ENCODE measurements around the gene MAGEB2.

Gene MAGEB2

DNA sequence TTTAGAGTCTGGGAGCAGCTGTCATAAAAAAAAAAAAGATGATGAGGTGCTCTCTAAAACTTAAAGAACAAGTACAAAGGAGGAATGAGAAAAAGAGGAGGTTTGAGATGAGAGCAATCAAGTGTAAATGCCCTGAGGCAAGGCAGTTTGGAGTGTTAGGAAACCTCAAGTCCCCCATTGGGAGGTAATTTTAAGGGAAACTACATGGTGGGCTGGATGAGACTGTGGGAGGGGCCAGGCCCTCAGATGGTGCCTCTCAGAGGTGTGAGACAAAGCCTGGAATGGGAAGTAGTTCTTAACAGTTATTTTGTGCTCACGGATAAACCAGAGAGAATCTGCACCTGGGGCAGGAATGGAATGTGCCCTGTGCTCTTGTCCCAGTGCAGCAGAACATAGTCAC lies 13.2 kb downstream of the MAGEB2 start:
- Histone ChIP-seq H3K27ac (ENCODE audit: low read depth, low read length) (no peak overlapping the region), H3K4me1 (ENCODE audit: insufficient read depth, low read length) (no peaks in the 10 kb centered on the region), H3K4me3 (ENCODE audit: low read depth in 1 of 2, low read length in 2 of 2) (no peak overlapping the region), H3K27me3 (ENCODE audit: control insufficient read depth in 1 of 2, insufficient read depth in 2 of 2, low read length in 2 of 2) (no peaks in the 10 kb centered on the region), H3K9ac (ENCODE audit: low read length) (no peak overlapping the region), H3K36me3 (ENCODE audit: insufficient read depth, low read length) (no peaks in the 10 kb centered on the region), H3K9me3 (ENCODE audit: low read length) (no peaks in the 10 kb centered on the region)

DNA sequence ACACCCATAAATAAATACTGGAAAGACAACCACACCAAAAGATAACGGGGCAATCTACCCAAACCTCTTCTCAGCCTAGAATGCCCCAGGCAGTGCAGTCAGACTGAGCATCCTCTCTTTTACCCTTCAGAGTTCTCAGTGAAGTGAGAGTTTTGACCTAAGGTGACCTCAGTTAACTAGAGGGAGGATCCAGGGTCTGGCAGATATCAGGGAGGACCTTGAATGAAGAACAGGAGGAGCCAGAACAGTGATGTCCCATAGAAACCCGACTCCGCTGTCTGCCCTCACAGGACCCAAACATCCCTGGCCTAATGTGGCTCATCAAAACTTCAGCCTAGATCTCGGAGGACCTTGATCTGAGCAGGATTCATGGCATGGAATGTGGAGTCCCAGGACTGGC lies 15.0 kb downstream of the MAGEB2 start, which contains the start of gene MAGEB3:
Gene MAGEB3 (plus strand): TSS at position 263 of the 400 bp plus-strand sequence. CDS start 5,268 bp downstream, outside the sequence.
- Histone ChIP-seq H3K36me3 (ENCODE audit: insufficient read depth, low read length) (no peaks in the 10 kb centered on the region), H3K27me3 (ENCODE audit: control insufficient read depth in 1 of 2, insufficient read depth in 2 of 2, low read length in 2 of 2) (no peaks in the 10 kb centered on the region), H3K4me3 (ENCODE audit: low read depth in 1 of 2, low read length in 2 of 2) (no peak within 1 kb of the TSS), H3K4me1 (ENCODE audit: insufficient read depth, low read length) (no peaks in the 10 kb centered on the region), H3K27ac (ENCODE audit: low read depth, low read length) (no peak within 1 kb of the TSS), H3K9ac (ENCODE audit: low read length) (no peak within 1 kb of the TSS), H3K9me3 (ENCODE audit: low read length) (no peaks in the 10 kb centered on the region)

DNA sequence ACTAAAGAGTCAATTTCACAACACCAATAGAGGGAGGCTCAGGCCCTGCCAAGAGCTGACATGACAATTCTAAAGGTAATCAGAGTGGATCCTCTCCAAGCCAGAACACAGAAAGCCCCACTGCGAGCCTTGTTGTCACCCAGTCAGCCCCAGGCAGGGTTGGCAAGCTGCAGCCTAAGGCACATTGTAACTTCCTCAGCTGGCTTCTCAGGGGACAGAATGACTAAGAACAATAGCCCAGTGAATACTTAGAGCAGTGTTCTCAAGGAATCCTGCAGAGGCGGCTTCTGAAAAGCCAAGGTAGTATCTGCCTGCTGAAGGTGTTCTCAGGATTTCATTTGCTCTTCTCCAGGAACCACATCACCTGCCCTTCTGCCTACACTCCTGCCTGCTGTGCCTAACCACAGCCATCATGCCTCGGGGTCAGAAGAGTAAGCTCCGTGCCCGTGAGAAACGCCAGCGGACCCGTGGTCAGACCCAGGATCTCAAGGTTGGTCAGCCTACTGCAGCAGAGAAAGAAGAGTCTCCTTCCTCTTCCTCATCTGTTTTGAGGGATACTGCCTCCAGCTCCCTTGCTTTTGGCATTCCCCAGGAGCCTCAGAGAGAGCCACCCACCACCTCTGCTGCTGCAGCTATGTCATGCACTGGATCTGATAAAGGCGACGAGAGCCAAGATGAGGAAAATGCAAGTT lies 26.5 kb downstream of the MAGEB2 start, which contains the start of gene MAGEB4:
Gene MAGEB4 (plus strand): TSS at position 277 of the 692 bp plus-strand sequence. CDS start 136 bp downstream, at position 413.
- no peaks in the 10 kb centered on the region for H3K4me1 ChIP-seq (ENCODE audit: insufficient read depth, low read length)
- no peak within 1 kb of the TSS for H3K4me3 ChIP-seq (ENCODE audit: low read depth in 1 of 2, low read length in 2 of 2)
- no peak within 1 kb of the TSS for H3K27ac ChIP-seq (ENCODE audit: low read depth, low read length)
- no peaks in the 10 kb centered on the region for H3K27me3 ChIP-seq (ENCODE audit: control insufficient read depth in 1 of 2, insufficient read depth in 2 of 2, low read length in 2 of 2)
- H3K36me3 ChIP-seq (ENCODE audit: insufficient read depth, low read length), result no peaks in the 10 kb centered on the region
- H3K9ac ChIP-seq (ENCODE audit: low read length), result no peak within 1 kb of the TSS
- no peaks in the 10 kb centered on the region for H3K9me3 ChIP-seq (ENCODE audit: low read length)

DNA sequence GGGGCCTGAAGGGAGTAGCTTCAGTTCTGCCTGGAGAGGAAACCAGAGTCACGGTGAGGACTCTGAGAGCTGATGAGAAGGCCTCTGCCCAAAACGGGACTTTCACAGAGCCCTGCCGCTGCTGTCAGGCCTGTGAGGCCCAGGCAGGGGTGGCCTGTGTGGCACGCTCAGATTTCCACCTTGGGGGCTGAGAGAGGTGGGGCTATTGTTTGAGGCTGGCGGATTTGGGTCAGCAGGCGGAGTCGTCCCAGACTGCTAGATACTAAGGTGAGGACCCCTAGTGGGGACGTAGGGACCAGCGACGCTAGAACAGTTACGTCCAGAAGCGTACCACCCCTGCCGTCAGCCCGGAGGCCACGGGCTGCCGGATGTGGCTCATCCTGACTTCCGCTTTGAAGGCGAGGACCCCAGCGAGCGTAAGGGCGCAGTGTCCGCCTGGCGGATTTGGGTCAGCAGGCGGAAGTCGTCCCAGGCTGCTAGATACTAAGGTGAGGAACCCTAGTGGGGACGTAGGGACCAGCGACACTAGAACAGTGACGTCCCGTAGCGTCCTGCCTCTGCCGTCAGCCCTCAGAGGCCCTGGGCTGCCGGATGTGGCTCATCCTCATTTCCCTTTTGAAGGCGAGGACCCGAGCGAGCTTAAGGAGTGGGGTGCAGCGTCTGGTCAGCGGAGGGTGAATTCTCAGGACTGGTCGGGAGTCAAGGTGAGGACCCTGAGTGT lies 31.6 kb downstream of the MAGEB2 start, which contains the start of gene MAGEB1:
Gene MAGEB1 (plus strand): TSS at position 378 of the 721 bp plus-strand sequence. CDS start 3,348 bp downstream, outside the sequence.
- Histone ChIP-seq H3K36me3 (ENCODE audit: insufficient read depth, low read length) (no peaks in the 10 kb centered on the region), H3K27ac (ENCODE audit: low read depth, low read length) (no peak within 1 kb of the TSS), H3K4me1 (ENCODE audit: insufficient read depth, low read length) (no peaks in the 10 kb centered on the region), H3K9ac (ENCODE audit: low read length) (no peak within 1 kb of the TSS), H3K27me3 (ENCODE audit: control insufficient read depth in 1 of 2, insufficient read depth in 2 of 2, low read length in 2 of 2) (no peaks in the 10 kb centered on the region), H3K4me3 (ENCODE audit: low read depth in 1 of 2, low read length in 2 of 2) (no peak within 1 kb of the TSS), H3K9me3 (ENCODE audit: low read length) (no peaks in the 10 kb centered on the region)

DNA sequence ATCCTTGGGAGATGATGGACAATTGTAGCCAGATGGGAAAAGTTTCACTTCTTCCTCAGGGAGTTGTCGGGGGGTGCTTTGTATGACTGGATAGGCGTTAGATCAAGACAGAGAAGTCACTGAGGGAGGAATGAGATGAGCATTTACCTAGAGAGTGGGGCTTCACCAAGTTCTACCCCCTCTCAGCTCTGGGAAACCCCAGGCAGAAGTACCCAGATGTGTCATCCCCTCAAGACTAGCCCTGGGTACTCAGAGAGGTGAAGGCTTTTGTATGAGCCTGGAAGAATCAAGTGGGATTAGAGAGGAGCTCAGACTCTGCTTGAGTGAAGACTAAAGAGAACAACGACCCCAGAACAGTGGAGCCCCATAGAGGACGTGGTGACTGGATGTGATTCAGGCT lies 33.5 kb downstream of the MAGEB2 start:
- H3K27ac ChIP-seq (ENCODE audit: low read depth, low read length), result no peak overlapping the region
- H3K36me3 ChIP-seq (ENCODE audit: insufficient read depth, low read length), result no peaks in the 10 kb centered on the region
- no peak overlapping the region for H3K4me3 ChIP-seq (ENCODE audit: low read depth in 1 of 2, low read length in 2 of 2)
- H3K4me1 ChIP-seq (ENCODE audit: insufficient read depth, low read length), result no peaks in the 10 kb centered on the region
- H3K9ac ChIP-seq (ENCODE audit: low read length), result no peak overlapping the region
- H3K27me3 ChIP-seq (ENCODE audit: control insufficient read depth in 1 of 2, insufficient read depth in 2 of 2, low read length in 2 of 2), result no peaks in the 10 kb centered on the region
- no peaks in the 10 kb centered on the region for H3K9me3 ChIP-seq (ENCODE audit: low read length)

DNA sequence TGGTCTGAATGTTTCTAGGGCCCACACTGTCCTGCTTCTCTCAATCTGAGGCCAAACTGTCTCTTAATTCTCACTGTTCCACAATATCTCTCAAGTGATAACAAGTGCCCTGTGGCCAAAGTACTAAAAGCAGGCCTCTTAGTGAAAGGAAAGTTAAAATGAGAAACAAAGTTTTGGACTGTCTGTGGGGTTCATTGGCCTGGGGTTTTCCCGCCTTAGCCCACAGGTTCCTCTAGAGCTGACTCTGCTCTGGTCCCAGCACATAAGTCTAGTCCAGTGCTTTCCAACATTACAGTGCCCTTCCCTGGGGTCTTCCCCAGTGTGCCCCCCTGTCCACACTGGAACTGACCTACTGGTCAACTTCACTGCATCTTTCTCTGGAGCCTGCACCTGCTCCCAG lies 37.9 kb downstream of the MAGEB2 start:
- no peak overlapping the region for H3K9ac ChIP-seq (ENCODE audit: low read length)
- no peaks in the 10 kb centered on the region for H3K27me3 ChIP-seq (ENCODE audit: control insufficient read depth in 1 of 2, insufficient read depth in 2 of 2, low read length in 2 of 2)
- no peaks in the 10 kb centered on the region for H3K4me1 ChIP-seq (ENCODE audit: insufficient read depth, low read length)
- no peaks in the 10 kb centered on the region for H3K36me3 ChIP-seq (ENCODE audit: insufficient read depth, low read length)
- H3K4me3 ChIP-seq (ENCODE audit: low read depth in 1 of 2, low read length in 2 of 2), result no peak overlapping the region
- H3K9me3 ChIP-seq (ENCODE audit: low read length), result no peaks in the 10 kb centered on the region
- no peak overlapping the region for H3K27ac ChIP-seq (ENCODE audit: low read depth, low read length)

DNA sequence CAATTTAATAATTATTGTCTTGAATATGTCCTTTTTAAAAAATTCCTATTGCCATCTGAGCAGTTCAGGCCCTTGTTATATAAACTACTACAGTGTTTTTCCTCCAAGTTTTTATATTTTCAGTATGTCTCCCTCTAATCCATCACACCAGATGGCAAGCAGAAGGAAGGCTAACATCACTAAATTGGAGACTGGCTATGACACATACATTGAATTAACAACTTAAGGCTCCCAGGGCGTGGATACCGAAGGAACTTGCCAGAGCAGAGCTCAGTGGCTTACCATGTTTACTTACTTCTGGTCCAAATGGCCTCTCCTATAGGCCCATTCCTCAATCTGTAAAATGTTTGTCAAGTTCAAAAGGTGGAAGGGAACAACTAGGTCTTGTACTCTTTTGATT lies 44.6 kb downstream of the MAGEB2 start:
- Histone ChIP-seq H3K27me3 (ENCODE audit: control insufficient read depth in 1 of 2, insufficient read depth in 2 of 2, low read length in 2 of 2) (no peaks in the 10 kb centered on the region), H3K9ac (ENCODE audit: low read length) (no peak overlapping the region), H3K27ac (ENCODE audit: low read depth, low read length) (no peak overlapping the region), H3K36me3 (ENCODE audit: insufficient read depth, low read length) (no peaks in the 10 kb centered on the region), H3K4me1 (ENCODE audit: insufficient read depth, low read length) (no peaks in the 10 kb centered on the region), H3K9me3 (ENCODE audit: low read length) (no peaks in the 10 kb centered on the region), H3K4me3 (ENCODE audit: low read depth in 1 of 2, low read length in 2 of 2) (no peak overlapping the region)

DNA sequence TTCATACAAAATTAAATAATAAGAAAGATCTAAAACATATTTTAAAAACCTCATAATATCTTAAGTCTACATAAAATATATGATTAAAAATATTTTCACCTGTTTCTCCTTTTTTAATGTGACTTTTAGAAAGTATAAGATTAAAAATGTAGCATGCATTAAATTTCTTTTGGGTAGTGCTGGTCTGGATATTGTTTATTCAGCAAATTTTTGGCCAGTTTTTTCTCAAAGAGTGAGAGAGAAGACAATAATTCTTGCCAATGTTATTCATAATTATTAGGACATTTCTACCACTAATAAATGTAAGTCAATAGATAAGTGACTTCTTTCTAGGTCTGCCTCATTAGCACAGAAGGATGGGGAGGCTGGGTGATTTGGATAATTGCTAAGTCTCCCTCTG lies 45.6 kb downstream of the MAGEB2 start:
- H3K36me3 ChIP-seq (ENCODE audit: insufficient read depth, low read length), result no peaks in the 10 kb centered on the region

DNA sequence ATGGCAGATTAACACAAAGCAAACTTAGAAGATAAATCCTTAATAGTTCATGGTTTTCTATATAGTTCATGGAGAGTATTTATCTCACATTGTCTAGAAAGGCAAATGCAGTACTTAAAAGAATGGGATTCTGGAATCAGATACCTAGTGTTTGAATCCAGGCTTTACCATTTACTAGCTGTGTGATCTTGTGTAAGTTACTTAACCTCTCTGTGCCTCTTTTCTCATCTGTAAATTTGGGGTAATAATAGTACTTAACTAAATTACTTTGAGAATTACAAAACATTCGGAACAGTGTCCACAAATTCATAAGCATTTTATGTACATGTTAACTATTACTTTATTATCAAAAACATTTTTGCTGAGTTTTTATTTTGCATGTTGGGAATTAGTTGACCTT lies 47.4 kb downstream of the MAGEB2 start:
- no peaks in the 10 kb centered on the region for H3K27me3 ChIP-seq (ENCODE audit: control insufficient read depth in 1 of 2, insufficient read depth in 2 of 2, low read length in 2 of 2)
- no peaks in the 10 kb centered on the region for H3K9me3 ChIP-seq (ENCODE audit: low read length)
- H3K4me1 ChIP-seq (ENCODE audit: insufficient read depth, low read length), result no peaks in the 10 kb centered on the region
- H3K9ac ChIP-seq (ENCODE audit: low read length), result no peak overlapping the region
- no peaks in the 10 kb centered on the region for H3K36me3 ChIP-seq (ENCODE audit: insufficient read depth, low read length)
- no peak overlapping the region for H3K4me3 ChIP-seq (ENCODE audit: low read depth in 1 of 2, low read length in 2 of 2)
- H3K27ac ChIP-seq (ENCODE audit: low read depth, low read length), result no peak overlapping the region

More for the DNA sequence above, 45.6 kb downstream of the MAGEB2 start:
- no peak overlapping the region for H3K27ac ChIP-seq (ENCODE audit: low read depth, low read length)
- no peaks in the 10 kb centered on the region for H3K4me1 ChIP-seq (ENCODE audit: insufficient read depth, low read length)
- no peak overlapping the region for H3K9ac ChIP-seq (ENCODE audit: low read length)
- no peak overlapping the region for H3K4me3 ChIP-seq (ENCODE audit: low read depth in 1 of 2, low read length in 2 of 2)
- H3K9me3 ChIP-seq (ENCODE audit: low read length), result no peaks in the 10 kb centered on the region
- H3K27me3 ChIP-seq (ENCODE audit: control insufficient read depth in 1 of 2, insufficient read depth in 2 of 2, low read length in 2 of 2), result no peaks in the 10 kb centered on the region
